ENCODE data around the gene TRIP11.

DNA sequence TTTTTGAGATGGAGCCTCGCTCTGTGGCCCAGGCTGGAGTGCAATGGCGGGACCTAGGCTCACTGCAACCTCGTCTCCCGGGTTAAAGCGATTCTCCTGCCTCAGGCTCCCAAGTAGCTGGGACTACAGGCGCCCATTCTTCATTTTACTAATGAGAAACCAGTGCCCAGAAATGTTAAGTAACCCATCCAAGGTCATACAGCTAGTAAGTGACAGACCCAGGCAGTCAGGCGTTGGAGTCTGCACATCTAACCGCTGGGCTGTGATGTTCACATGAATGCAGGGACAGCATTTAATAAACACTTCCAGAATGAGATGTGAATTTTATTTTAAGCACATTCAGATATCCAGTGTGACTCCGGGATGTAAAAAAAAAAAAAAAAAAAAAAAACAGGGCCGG lies 1.3 kb upstream of the TRIP11 start:
- TF ChIP-seq FOXA1 (IDR thresholded peaks at IDR 0.05) (no peak), SP1 (IDR thresholded peaks at IDR 0.05) (no peak), JUND (IDR thresholded peaks at IDR 0.05) (no peak), GABPA (IDR thresholded peaks at IDR 0.05 in 1 of 2, conservative IDR thresholded peaks at IDR 0.05 in 1 of 2) (no peak), NR2F2 (IDR thresholded peaks at IDR 0.05) (no peak), YY1 (IDR thresholded peaks at IDR 0.05) (no peak), RAD21 (IDR thresholded peaks at IDR 0.05) (no peak)
- TF ChIP-seq, protein P1, sequence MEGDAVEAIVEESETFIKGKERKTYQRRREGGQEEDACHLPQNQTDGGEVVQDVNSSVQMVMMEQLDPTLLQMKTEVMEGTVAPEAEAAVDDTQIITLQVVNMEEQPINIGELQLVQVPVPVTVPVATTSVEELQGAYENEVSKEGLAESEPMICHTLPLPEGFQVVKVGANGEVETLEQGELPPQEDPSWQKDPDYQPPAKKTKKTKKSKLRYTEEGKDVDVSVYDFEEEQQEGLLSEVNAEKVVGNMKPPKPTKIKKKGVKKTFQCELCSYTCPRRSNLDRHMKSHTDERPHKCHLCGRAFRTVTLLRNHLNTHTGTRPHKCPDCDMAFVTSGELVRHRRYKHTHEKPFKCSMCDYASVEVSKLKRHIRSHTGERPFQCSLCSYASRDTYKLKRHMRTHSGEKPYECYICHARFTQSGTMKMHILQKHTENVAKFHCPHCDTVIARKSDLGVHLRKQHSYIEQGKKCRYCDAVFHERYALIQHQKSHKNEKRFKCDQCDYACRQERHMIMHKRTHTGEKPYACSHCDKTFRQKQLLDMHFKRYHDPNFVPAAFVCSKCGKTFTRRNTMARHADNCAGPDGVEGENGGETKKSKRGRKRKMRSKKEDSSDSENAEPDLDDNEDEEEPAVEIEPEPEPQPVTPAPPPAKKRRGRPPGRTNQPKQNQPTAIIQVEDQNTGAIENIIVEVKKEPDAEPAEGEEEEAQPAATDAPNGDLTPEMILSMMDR (IDR thresholded peaks at IDR 0.05; ENCODE audit: low read depth, low read length, missing input control): no peak
- TF ChIP-seq, protein P2, sequence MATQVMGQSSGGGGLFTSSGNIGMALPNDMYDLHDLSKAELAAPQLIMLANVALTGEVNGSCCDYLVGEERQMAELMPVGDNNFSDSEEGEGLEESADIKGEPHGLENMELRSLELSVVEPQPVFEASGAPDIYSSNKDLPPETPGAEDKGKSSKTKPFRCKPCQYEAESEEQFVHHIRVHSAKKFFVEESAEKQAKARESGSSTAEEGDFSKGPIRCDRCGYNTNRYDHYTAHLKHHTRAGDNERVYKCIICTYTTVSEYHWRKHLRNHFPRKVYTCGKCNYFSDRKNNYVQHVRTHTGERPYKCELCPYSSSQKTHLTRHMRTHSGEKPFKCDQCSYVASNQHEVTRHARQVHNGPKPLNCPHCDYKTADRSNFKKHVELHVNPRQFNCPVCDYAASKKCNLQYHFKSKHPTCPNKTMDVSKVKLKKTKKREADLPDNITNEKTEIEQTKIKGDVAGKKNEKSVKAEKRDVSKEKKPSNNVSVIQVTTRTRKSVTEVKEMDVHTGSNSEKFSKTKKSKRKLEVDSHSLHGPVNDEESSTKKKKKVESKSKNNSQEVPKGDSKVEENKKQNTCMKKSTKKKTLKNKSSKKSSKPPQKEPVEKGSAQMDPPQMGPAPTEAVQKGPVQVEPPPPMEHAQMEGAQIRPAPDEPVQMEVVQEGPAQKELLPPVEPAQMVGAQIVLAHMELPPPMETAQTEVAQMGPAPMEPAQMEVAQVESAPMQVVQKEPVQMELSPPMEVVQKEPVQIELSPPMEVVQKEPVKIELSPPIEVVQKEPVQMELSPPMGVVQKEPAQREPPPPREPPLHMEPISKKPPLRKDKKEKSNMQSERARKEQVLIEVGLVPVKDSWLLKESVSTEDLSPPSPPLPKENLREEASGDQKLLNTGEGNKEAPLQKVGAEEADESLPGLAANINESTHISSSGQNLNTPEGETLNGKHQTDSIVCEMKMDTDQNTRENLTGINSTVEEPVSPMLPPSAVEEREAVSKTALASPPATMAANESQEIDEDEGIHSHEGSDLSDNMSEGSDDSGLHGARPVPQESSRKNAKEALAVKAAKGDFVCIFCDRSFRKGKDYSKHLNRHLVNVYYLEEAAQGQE (IDR thresholded peaks at IDR 0.05): no peak

Data from liver (tissue), 3 donors.